ENCODE measurements around the gene PLA2G1B.
A peak's percentile ranks its signal among the peaks of the same experiment; 100 is the strongest.

PLA2G1B gene

DNA sequence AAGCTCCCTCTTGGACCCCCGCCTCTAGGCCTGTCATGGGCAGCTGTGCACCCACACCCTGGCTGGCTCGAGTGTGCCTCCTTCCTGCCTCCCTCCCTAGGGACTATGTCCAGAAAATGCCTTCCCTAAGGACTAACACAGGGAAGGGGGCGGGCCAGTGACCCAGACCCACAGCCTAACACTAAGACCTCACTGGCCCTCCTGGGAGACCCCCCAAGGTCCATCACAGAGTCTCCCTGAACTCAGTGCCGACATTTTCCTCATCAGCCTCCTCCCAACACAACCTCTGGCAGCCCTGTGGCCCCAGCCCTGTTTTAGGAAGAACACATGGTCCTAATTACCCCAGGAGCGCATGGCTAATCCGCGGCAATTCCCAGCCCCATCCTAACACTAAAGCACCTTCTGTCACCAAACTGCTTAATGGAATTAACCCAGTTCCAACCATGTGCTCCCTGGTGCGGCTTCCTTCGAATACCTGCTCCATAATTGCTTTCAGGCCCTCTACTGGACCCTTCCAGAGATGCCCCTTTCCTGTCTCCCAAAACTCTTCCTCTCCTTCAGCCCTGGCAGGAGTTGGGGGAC, 35.8 kb upstream of the PLA2G1B start:
- no peak for DNase-seq
- Mint-ChIP-seq H3K27ac (peak overlapping the region; percentile 99), H3K36me3 (ENCODE audit: low read depth) (peaks cover 45% of the 10 kb centered on the region), H3K4me3 (peak overlapping the region; percentile 75), H3K4me1 (peaks cover 90% of the 10 kb centered on the region), H3K27me3 (ENCODE audit: low read depth, poor library complexity) (no peaks in the 10 kb centered on the region), H3K9me3 (no peaks in the 10 kb centered on the region)
- TF ChIP-seq, protein P1, sequence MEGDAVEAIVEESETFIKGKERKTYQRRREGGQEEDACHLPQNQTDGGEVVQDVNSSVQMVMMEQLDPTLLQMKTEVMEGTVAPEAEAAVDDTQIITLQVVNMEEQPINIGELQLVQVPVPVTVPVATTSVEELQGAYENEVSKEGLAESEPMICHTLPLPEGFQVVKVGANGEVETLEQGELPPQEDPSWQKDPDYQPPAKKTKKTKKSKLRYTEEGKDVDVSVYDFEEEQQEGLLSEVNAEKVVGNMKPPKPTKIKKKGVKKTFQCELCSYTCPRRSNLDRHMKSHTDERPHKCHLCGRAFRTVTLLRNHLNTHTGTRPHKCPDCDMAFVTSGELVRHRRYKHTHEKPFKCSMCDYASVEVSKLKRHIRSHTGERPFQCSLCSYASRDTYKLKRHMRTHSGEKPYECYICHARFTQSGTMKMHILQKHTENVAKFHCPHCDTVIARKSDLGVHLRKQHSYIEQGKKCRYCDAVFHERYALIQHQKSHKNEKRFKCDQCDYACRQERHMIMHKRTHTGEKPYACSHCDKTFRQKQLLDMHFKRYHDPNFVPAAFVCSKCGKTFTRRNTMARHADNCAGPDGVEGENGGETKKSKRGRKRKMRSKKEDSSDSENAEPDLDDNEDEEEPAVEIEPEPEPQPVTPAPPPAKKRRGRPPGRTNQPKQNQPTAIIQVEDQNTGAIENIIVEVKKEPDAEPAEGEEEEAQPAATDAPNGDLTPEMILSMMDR (IDR thresholded peaks at IDR 0.05): no peak

DNA sequence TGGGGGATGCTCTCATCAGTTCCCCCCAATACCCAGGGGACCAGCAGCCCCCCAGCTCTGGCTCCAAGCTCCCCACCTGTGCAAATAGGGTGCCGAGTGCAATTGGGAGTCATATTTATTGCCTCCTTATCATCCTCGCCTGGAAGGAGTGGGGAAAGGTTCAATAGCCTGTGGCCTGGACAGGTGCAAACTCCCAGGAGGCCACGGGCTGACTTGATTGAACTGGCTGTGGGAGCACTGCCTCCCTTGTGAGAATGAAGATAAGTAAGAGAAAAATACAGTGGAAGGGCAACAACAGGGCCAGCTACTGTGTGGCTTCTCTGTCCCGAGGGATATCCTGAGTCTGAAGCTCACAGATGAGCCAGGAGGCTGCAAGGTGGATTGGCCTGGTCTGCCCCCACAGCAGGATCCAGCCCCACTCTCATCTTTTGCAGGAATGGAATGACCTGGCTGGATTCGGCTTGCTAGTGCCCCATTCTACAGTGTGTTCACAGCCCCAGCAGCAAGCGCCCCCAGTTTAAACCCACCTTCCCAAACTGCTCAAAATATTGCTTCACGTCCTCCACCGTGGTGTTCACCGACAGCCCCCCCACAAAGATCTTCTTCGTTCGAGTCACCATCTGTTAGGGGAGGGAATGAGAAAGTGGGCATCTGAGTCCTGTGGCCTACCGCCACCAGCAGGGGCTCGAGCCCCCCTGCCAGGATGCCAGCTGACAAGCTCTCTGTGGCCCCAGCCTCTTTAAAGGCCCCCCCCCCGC, 35.1 kb upstream of the PLA2G1B start:
- Mint-ChIP-seq H3K27ac (peak overlapping the region; percentile 99), H3K4me3 (peak overlapping the region; percentile 75), H3K9me3 (no peaks in the 10 kb centered on the region), H3K36me3 (ENCODE audit: low read depth) (peaks cover 52% of the 10 kb centered on the region), H3K27me3 (ENCODE audit: low read depth, poor library complexity) (no peaks in the 10 kb centered on the region), H3K4me1 (peaks cover 95% of the 10 kb centered on the region)
- TF ChIP-seq, protein P1 (IDR thresholded peaks at IDR 0.05): no peak
- no peak for DNase-seq

DNA sequence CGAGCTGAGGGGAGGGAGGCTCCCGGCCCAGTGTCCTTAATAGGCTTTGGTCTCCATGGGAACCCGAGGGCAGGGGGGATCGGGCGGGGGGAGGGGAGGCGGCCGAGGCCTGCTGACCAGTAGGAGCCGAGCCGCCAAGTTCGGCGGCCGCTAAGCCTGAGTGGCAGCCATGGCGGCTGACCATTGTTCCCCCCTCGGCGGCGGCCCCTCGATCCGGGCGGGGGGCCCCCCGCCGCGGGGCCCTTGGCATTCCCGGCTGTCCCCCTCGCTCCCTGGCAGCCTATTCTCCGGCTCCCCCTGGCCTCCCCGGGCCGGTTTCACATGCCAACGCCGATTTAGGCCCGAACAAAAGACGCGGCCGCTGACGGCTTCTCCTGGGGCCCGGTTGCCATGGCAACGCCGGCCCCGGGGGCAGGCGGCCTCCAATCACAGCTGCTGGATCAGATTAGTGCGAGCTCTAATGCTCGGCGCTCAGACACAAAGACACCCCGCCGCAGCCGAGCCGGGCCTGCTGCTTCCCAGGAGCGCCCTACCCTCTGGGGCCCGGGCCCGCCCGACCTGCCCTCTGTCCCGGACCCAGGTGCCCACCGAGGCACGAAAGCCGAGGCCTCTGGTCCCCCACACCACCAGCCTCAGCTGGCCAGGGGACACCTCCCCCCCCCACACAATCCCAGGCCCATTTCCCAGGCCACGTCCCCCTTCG, 34.1 kb upstream of the PLA2G1B start:
- Mint-ChIP-seq H3K27me3 (ENCODE audit: low read depth, poor library complexity) (no peaks in the 10 kb centered on the region), H3K27ac (peak overlapping the region; percentile 99), H3K4me3 (peak overlapping the region; percentile 75), H3K36me3 (ENCODE audit: low read depth) (peaks cover 62% of the 10 kb centered on the region), H3K4me1 (peaks cover 93% of the 10 kb centered on the region), H3K9me3 (no peaks in the 10 kb centered on the region)
- TF ChIP-seq, protein P1 (IDR thresholded peaks at IDR 0.05): no peak
- peak; percentile 86 for DNase-seq

DNA sequence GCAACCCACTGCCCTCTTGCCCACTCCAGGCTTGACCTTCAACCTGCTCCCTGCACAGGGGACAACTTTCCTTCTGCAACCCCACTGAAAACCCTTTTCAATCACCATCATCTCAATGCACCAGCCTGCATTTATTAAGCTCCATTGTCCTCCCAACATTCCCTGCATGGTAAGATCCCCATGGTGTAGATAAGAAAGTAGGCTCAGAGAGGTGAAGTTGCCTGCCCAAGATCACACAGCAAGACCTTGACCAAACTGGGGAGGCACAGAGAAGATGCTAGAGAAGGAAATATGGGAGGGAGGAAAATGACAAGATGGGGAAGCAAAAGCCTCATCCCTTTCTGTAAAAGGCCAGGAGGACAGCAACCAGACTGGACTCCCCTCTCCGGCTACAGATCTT, 31.5 kb upstream of the PLA2G1B start:
- TF ChIP-seq, protein P1 (IDR thresholded peaks at IDR 0.05): no peak
- Mint-ChIP-seq H3K36me3 (ENCODE audit: low read depth) (peaks cover 62% of the 10 kb centered on the region), H3K4me1 (peaks cover 75% of the 10 kb centered on the region), H3K27me3 (ENCODE audit: low read depth, poor library complexity) (no peaks in the 10 kb centered on the region), H3K27ac (peak overlapping the region; percentile 86), H3K4me3 (peak overlapping the region; percentile 47), H3K9me3 (no peaks in the 10 kb centered on the region)
- DNase-seq: no peak

DNA sequence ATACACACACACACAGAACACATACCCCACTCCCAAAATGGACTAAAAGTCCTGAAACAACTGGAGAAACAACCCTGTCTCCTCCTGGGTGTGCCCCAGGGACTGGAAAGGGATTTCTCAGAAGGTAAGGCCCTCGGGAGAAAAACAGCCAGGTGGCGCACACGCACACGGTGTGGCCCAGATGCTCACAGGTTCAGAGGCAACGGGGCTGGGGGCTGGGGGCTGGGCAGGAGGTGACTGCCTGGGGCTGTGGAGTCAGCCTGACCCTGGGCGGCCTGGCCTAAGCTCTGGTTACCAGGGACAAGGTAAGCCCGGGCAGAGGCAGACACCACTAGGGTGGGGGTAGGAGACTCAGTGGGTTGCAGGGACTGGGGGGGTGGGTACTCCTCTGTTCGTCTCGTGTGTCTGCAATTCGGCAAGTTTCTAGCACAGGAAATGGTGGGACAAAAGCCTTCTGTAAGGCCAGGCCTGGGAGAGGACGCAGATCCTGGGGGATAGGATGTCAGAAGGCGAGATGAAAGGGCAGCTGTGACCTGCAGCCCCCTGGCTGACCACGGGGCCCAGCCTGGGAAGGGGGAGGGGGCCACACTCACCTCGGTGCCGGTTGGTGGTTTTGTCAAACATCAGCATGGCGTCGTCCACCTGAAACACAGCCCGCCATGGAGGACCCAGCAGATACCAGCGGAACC, 31.0 kb upstream of the PLA2G1B start:
- peak overlapping the region; percentile 49 for H3K4me3 Mint-ChIP-seq

More for the DNA sequence above, 31.0 kb upstream of the PLA2G1B start:
- Mint-ChIP-seq H3K4me1 (peaks cover 69% of the 10 kb centered on the region), H3K27me3 (ENCODE audit: low read depth, poor library complexity) (no peaks in the 10 kb centered on the region), H3K27ac (peak overlapping the region; percentile 86), H3K36me3 (ENCODE audit: low read depth) (peaks cover 64% of the 10 kb centered on the region), H3K9me3 (no peaks in the 10 kb centered on the region)
- TF ChIP-seq, protein P1 (IDR thresholded peaks at IDR 0.05): no peak
- DNase-seq: peak; percentile 39
